NCI-H510A treated with DMSO at 0.1 percent for 48 hours (cell line): ENCODE data around the gene XCL2.
"Not testable (repeated sequence)": the region's sequence is repeated elsewhere in the genome, so short reads cannot be mapped to it uniquely, and the experiment has no call there.

Source experiments
- DNase-seq: peaks from one replicate; lab custom pipeline; 2025; lab: John Stamatoyannopoulos, UW

Gene XCL2

GRCh38 chr1:168556647-168557046, 12.8 kb upstream of the XCL2 start:
- DNase-seq: no peak

GRCh38 chr1:168555508-168556046, 11.8 kb upstream of the XCL2 start:
- no peak for DNase-seq

- no peak for DNase-seq
These were observed 11.0 kb upstream of the XCL2 start for GRCh38 chr1:168554603-168555483.

- DNase-seq: no peak
These were observed 10.1 kb upstream of the XCL2 start for GRCh38 chr1:168553680-168554553.

GRCh38 chr1:168552961-168553360, 9.2 kb upstream of the XCL2 start:
- DNase-seq: no peak

GRCh38 chr1:168551688-168552087, 7.9 kb upstream of the XCL2 start:
- DNase-seq: no peak

- DNase-seq: no peak
These were observed 7.2 kb upstream of the XCL2 start for GRCh38 chr1:168550971-168551370.

- DNase-seq: not testable (repeated sequence)
These were observed 2.7 kb upstream of the XCL2 start for GRCh38 chr1:168546553-168546895.

GRCh38 chr1:168545678-168546552, 2.1 kb upstream of the XCL2 start:
- DNase-seq: not testable (repeated sequence)

- DNase-seq: not testable (repeated sequence)
These were observed 819 bp downstream of the XCL2 start for GRCh38 chr1:168542978-168543377.

- not testable (repeated sequence) for DNase-seq
These were observed 3.0 kb downstream of the XCL2 start for GRCh38 chr1:168540798-168541197.

- DNase-seq: no peak
These were observed 8.3 kb downstream of the XCL2 start for GRCh38 chr1:168535536-168535935.

GRCh38 chr1:168531615-168532345, 12.0 kb downstream of the XCL2 start:
- no peak for DNase-seq

GRCh38 chr1:168529518-168529917, 14.3 kb downstream of the XCL2 start:
- no peak for DNase-seq

GRCh38 chr1:168521401-168522000, 22.3 kb downstream of the XCL2 start:
- no peak for DNase-seq

GRCh38 chr1:168520832-168521231, 23.0 kb downstream of the XCL2 start:
- no peak for DNase-seq

- no peak for DNase-seq
These were observed 23.6 kb downstream of the XCL2 start for GRCh38 chr1:168520052-168520751.

GRCh38 chr1:168518813-168519212, 25.0 kb downstream of the XCL2 start:
- DNase-seq: no peak

GRCh38 chr1:168518201-168518689, 25.6 kb downstream of the XCL2 start:
- DNase-seq: no peak

- DNase-seq: no peak
These were observed 29.3 kb downstream of the XCL2 start for GRCh38 chr1:168514455-168514854.
